KBM-7 (cell line): ENCODE data around the gene MT1E.
"Not testable (repeated sequence)": the region's sequence is repeated elsewhere in the genome, so short reads cannot be mapped to it uniquely, and the experiment has no call there.

Experiments
- DNase-seq: peaks from one replicate; pipeline ENCODE4 v3.0.0-alpha.2; 2015
- in situ Hi-C: fragments of 300-500 bp; cut with MboI; formaldehyde crosslinking; loops from 2 replicates; pipeline ENCODE4 v1.14.3; 2020; ENCODE audit warnings: low sequenced_read_pairs, low pct_unique_long_range_greater_than_20kb, mixed read lengths

The MT1E gene

GRCh38 chr16:56621665-56622445 is 3.7 kb upstream of the MT1E start:
- in situ Hi-C loops, DNase-seq: not testable (repeated sequence)

GRCh38 chr16:56623184-56623583 is 2.4 kb upstream of the MT1E start:
- DNase-seq, in situ Hi-C loops: not testable (repeated sequence)

- in situ Hi-C loops = no loop called here
- DNase-seq = no peak
These were observed 1.9 kb upstream of the MT1E start for GRCh38 chr16:56623637-56624036.

DNA sequence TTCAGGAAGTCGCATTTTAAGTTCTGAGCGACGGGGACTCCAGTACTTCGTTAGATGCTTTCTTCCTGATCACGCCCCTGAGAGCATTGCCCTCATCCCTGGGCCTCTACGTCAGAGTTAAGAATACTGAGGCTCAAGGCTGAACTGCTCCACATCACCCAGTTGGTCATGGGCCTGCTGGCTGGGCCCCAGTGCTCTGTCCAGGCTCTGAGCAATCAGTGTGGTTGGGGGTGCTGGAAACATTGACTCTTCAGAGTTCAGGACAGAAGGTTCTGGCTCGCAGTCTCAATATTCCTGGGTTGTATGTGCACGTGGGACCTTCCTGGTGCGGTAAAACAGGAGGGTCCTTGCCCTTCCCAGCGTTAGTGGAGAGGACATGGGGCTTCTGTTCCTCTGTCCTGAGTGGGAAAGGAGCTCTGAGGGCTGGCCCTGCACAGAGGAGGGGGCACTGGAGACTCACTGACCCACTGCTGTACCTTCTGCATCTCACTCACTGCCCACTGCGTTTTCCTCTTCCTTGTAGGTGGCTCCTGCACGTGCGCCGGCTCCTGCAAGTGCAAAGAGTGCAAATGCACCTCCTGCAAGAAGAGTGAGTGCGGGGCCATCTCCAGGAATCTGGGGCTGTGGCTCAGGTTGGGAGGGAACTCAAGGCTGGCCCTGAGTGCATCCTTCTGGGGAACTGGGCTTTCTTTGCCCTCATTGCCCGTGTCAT is 518 bp downstream of the MT1E start:
- in situ Hi-C loops = no loop called here
- no peak for DNase-seq

GRCh38 chr16:56626685-56627084 is 1.1 kb downstream of the MT1E start:
- DNase-seq = no peak
- in situ Hi-C loops = no loop called here

GRCh38 chr16:56628486-56629350 is 3.1 kb downstream of the MT1E start:
- in situ Hi-C loops = no loop called here
- DNase-seq = no peak

DNA sequence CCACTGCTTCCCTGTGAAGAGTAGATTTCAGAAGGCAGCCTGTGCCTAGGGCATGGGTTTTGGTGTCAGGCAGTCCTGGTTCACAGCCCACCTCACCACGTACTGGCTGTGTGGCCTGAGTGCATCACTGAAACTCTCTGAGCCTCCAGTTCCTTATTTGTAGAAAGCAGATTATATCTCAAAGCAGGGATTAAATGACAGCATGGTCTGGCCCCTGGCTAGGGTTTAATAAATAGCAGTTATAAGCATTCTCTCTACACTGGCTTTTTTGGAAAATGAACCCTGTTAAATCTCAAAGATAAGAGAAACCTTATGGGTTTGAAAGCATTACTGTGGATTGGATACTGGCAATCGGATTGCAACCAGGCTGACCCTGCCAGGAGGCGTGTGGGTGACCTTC is 4.0 kb downstream of the MT1E start:
- no peak for DNase-seq
- in situ Hi-C loops = no loop called here

- no peak for DNase-seq
- in situ Hi-C loops = no loop called here
These were observed 4.6 kb downstream of the MT1E start for GRCh38 chr16:56630134-56630533.

DNA sequence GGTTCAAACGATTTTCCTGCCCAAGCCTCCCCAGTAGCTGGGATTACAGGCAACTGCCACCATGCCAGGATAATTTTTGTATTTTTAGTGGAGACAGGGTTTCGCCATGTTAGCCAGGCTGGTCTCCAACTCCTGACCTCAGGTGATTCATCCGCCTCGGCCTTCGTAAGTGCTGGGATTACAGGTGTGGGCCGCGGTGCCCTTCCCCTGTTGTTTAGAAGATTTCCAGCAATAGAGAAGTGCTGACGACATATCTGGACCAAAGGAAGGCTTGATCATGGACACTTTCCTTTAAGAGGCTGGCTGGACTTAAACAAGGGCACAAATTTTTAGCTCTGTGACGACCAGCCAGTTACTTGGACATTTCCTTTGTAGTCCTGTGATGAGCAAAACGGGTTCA is 5.6 kb downstream of the MT1E start:
- in situ Hi-C loops = no loop called here
- no peak for DNase-seq

DNA sequence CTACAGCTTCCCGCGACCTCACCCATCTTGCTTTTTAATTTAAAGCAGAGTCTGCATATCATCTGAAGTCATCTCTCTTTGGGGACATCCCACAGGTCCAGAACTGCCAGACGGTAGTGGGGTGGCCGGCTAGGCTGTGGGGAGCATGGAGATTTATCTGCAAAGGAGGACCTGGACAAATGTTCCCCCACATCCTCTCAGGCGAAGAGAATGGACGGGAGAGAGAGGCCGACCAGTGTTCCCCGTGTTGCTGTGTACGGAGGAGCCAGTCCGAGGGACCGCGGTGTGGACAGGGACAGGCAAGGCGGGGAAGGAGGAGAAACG is 6.2 kb downstream of the MT1E start:
- no peak for DNase-seq
- in situ Hi-C loops = no loop called here

DNA sequence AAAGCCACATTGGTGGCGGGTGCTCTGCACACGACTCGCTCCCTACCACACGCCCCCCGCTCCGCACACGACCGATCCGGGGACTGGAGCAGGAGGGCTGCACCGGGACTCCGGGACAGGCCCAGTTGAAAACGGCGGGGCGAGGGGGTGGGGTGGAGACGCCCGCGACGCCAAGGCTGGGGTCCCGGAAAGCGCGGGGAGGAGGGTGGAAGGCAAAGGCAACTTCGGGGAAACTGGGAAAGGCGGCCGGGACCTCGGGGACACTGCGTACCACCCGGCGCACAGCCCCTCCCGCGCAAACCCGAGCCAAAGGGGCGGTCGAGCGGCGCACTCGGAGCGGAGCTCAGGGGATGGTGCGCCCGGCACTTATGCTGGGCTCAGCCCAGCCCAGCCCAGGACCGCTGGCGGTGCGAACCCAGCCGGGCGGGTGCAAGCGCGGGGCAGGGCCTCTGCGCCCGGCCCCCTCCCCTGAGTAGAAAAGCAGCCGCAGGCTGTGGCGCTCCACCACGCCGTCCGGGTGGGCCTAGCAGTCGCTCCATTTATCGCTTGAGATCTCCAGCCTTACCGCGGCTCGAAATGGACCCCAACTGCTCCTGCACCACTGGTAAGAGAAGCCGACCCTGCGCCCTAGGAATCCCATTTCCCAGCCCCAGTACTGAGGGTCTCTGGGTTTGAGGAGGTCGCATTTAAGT is 6.7 kb downstream of the MT1E start, which contains the start of gene MT1M:
TSS of gene MT1M (plus strand) at position 504 of the 692 bp plus-strand sequence. CDS start at position 577, 73 bp downstream.
- peak; percentile 75 for DNase-seq

DNA sequence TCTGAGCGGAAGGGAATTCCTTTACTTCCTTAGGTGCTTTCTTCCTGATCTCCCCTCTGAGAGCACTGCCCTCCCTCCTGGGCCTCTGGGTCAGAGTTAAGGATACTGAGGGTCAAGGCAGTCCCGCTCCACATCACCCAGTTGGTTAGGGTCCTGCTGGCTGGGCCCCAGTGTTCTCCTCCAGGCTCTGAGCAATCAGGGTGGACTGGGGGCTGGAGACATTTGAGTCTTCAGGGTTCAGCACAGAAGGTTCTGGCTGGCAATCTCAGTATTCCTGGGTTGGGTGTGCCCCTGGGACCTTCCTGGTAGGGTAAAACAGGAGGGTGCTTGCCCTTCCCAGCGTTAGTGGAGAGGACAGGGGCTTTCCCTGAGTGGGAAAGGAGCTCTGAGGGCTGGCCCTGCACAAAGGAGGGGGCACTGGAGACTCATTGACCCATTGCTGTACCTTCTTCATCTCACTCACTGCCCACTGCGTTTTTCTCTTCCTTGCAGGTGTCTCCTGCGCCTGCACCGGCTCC is 7.3 kb downstream of the MT1E start:
- in situ Hi-C loops = no loop called here
- DNase-seq = no peak

More for the DNA sequence above, 6.7 kb downstream of the MT1E start, which contains the start of gene MT1M:
- in situ Hi-C loops = no loop called here

DNA sequence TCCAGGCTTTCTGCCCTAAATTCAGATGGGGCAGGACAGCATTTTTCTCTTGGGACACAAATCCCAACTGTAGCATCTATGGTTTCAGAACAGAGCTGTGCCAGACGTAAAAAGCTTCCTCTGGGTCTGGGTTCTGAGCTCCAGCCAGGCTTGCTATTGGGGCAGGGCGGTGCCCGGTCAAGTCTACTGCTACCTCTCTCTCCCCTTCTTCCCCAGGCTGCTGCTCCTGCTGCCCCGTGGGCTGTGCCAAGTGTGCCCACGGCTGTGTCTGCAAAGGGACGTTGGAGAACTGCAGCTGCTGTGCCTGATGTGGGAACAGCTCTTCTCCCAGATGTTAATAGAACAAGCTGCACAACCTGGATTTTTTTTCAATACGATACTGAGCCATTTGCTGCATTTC is 8.0 kb downstream of the MT1E start:
- DNase-seq = no peak
- in situ Hi-C loops = no loop called here

GRCh38 chr16:56634715-56635440 is 9.3 kb downstream of the MT1E start:
- in situ Hi-C loops = no loop called here
- no peak for DNase-seq

DNA sequence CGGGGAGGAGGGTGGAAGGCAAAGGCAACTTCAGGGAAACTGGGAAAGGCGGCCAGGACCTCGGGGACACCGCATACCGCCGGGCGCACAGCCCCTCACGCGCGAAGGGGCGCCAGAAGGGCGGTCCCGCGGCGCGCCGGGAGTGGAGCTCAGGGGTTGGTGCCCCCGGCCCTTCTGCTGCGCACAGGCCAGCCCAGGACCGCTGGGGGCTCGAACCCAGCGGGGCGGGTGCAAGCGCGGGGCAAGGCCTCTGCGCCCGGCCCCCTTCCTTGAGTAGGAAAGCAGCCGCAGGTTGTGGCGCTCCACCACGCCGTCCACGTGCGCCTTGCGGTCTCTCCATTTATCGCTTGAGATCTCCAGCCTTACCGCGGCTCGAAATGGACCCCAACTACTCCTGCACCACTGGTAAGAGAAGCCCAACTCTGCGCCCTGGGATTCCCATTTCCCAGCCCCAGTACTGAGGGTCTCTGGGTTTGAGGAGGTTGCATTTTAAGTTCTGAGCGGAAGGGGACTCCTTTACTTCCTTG is 9.9 kb downstream of the MT1E start:
- no peak for DNase-seq
- in situ Hi-C loops = no loop called here

- DNase-seq = no peak
- in situ Hi-C loops = no loop called here
These were observed 11.2 kb downstream of the MT1E start for GRCh38 chr16:56636616-56637413.
